ENCODE data around the gene SATL1. TPM values are rescaled to one million over a fixed set of nuclear protein-coding genes. Genes with fewer than 3 reads are reported as not detected.

The SATL1 gene
- total RNA-seq, 1 donor from 2014 or later: not detected

GRCh38 chrX:85159644-85160043 lies 83.9 kb downstream of the SATL1 start:
- H3K27me3 Mint-ChIP-seq (ENCODE audit: low read depth): no peaks in the 10 kb centered on the region
- H3K27ac Mint-ChIP-seq: no peak overlapping the region
- no peaks in the 10 kb centered on the region for H3K36me3 Mint-ChIP-seq (ENCODE audit: low read depth)
- no peaks in the 10 kb centered on the region for H3K4me1 Mint-ChIP-seq (ENCODE audit: low read depth)
- DNase-seq (ENCODE audit: low spot score): no peak
- intact Hi-C loops (cut with micrococcal nuclease): no loop called here
- no peak overlapping the region for H3K4me3 Mint-ChIP-seq (ENCODE audit: low read depth)
- no peaks in the 10 kb centered on the region for H3K9me3 Mint-ChIP-seq

- no peak overlapping the region for H3K4me3 Mint-ChIP-seq (ENCODE audit: low read depth)
- no peaks in the 10 kb centered on the region for H3K27me3 Mint-ChIP-seq (ENCODE audit: low read depth)
- no peak for DNase-seq (ENCODE audit: low spot score)
- H3K36me3 Mint-ChIP-seq (ENCODE audit: low read depth): no peaks in the 10 kb centered on the region
- H3K4me1 Mint-ChIP-seq (ENCODE audit: low read depth): no peaks in the 10 kb centered on the region
- intact Hi-C loops (cut with micrococcal nuclease): no loop called here
- H3K27ac Mint-ChIP-seq: no peak overlapping the region
- H3K9me3 Mint-ChIP-seq: no peaks in the 10 kb centered on the region
These were observed 102.6 kb downstream of the SATL1 start for GRCh38 chrX:85140964-85141363.

GRCh38 chrX:85139422-85139821 lies 104.2 kb downstream of the SATL1 start:
- intact Hi-C loops (cut with micrococcal nuclease): no loop called here
- H3K27ac Mint-ChIP-seq: no peak overlapping the region
- H3K9me3 Mint-ChIP-seq: no peaks in the 10 kb centered on the region
- no peak for DNase-seq (ENCODE audit: low spot score)
- H3K4me1 Mint-ChIP-seq (ENCODE audit: low read depth): no peaks in the 10 kb centered on the region
- H3K36me3 Mint-ChIP-seq (ENCODE audit: low read depth): no peaks in the 10 kb centered on the region
- H3K27me3 Mint-ChIP-seq (ENCODE audit: low read depth): no peaks in the 10 kb centered on the region
- no peak overlapping the region for H3K4me3 Mint-ChIP-seq (ENCODE audit: low read depth)

GRCh38 chrX:85136409-85136808 lies 107.2 kb downstream of the SATL1 start:
- Mint-ChIP-seq H3K36me3 (ENCODE audit: low read depth) (no peaks in the 10 kb centered on the region), H3K4me3 (ENCODE audit: low read depth) (no peak overlapping the region), H3K4me1 (ENCODE audit: low read depth) (no peaks in the 10 kb centered on the region), H3K27ac (no peak overlapping the region), H3K27me3 (ENCODE audit: low read depth) (no peaks in the 10 kb centered on the region), H3K9me3 (no peaks in the 10 kb centered on the region)
- no peak for DNase-seq (ENCODE audit: low spot score)
- intact Hi-C loops (cut with micrococcal nuclease): no loop called here

DNA sequence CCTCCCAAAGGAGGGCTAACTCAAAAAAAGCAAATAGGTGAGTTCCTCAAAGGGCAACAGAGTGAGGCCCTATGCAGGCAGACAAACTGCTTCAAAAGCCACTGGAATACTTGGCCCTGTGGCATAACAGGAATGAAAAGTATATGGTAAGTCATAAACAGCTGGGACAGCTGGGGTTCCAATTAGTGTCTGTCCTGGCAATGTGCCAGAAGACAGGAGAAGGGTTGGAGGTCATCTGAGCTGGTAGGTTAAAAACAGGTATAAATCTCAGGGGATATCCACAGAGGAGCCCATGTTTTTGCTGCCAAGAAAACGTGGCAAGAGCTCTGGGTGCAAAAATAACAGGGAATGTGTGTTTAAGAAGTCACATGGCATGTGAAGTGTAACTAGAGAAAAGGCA lies 128.3 kb downstream of the SATL1 start:
- Mint-ChIP-seq H3K27me3 (ENCODE audit: low read depth) (no peaks in the 10 kb centered on the region), H3K4me1 (ENCODE audit: low read depth) (no peaks in the 10 kb centered on the region), H3K36me3 (ENCODE audit: low read depth) (no peaks in the 10 kb centered on the region), H3K27ac (no peak overlapping the region), H3K4me3 (ENCODE audit: low read depth) (no peak overlapping the region), H3K9me3 (no peaks in the 10 kb centered on the region)
- no peak for DNase-seq (ENCODE audit: low spot score)
- intact Hi-C loops (cut with micrococcal nuclease): no loop called here

GRCh38 chrX:85114776-85115175 lies 128.8 kb downstream of the SATL1 start:
- H3K9me3 Mint-ChIP-seq: no peaks in the 10 kb centered on the region
- no peaks in the 10 kb centered on the region for H3K36me3 Mint-ChIP-seq (ENCODE audit: low read depth)
- no peaks in the 10 kb centered on the region for H3K4me1 Mint-ChIP-seq (ENCODE audit: low read depth)
- H3K4me3 Mint-ChIP-seq (ENCODE audit: low read depth): no peak overlapping the region
- no peak overlapping the region for H3K27ac Mint-ChIP-seq
- intact Hi-C loops (cut with micrococcal nuclease): no loop called here
- DNase-seq (ENCODE audit: low spot score): no peak
- no peaks in the 10 kb centered on the region for H3K27me3 Mint-ChIP-seq (ENCODE audit: low read depth)

DNA sequence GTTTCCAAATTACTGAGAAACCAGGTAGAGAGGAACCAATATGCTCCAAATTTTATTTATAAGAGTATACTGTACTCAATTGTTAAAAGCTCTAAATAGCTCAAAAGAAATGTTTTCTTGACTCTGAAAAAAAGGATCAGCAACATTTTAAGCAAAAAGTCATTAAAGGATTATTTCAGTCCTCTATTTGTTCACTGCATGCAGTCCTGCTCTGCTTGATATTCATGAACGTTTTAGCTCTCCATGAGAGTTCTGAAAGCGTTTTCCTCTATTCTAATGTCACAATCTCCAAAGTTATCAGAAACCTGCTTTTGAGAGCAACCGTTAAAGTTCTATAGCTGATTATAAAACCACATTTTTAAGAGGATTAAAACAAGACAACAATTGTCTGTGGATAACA lies 129.4 kb downstream of the SATL1 start:
- H3K4me3 Mint-ChIP-seq (ENCODE audit: low read depth): no peak overlapping the region
- no peaks in the 10 kb centered on the region for H3K27me3 Mint-ChIP-seq (ENCODE audit: low read depth)
- H3K36me3 Mint-ChIP-seq (ENCODE audit: low read depth): no peaks in the 10 kb centered on the region
- no peaks in the 10 kb centered on the region for H3K9me3 Mint-ChIP-seq
- intact Hi-C loops (cut with micrococcal nuclease): no loop called here
- no peak overlapping the region for H3K27ac Mint-ChIP-seq
- no peak for DNase-seq (ENCODE audit: low spot score)
- no peaks in the 10 kb centered on the region for H3K4me1 Mint-ChIP-seq (ENCODE audit: low read depth)

GRCh38 chrX:85113746-85114145 lies 129.8 kb downstream of the SATL1 start:
- no peak for DNase-seq (ENCODE audit: low spot score)
- H3K27me3 Mint-ChIP-seq (ENCODE audit: low read depth): no peaks in the 10 kb centered on the region
- H3K27ac Mint-ChIP-seq: no peak overlapping the region
- intact Hi-C loops (cut with micrococcal nuclease): no loop called here
- H3K4me1 Mint-ChIP-seq (ENCODE audit: low read depth): no peaks in the 10 kb centered on the region
- H3K4me3 Mint-ChIP-seq (ENCODE audit: low read depth): no peak overlapping the region
- no peaks in the 10 kb centered on the region for H3K9me3 Mint-ChIP-seq
- H3K36me3 Mint-ChIP-seq (ENCODE audit: low read depth): no peaks in the 10 kb centered on the region

- intact Hi-C loops (cut with micrococcal nuclease): no loop called here
- H3K4me1 Mint-ChIP-seq (ENCODE audit: low read depth): no peaks in the 10 kb centered on the region
- no peak overlapping the region for H3K4me3 Mint-ChIP-seq (ENCODE audit: low read depth)
- no peaks in the 10 kb centered on the region for H3K27me3 Mint-ChIP-seq (ENCODE audit: low read depth)
- no peaks in the 10 kb centered on the region for H3K36me3 Mint-ChIP-seq (ENCODE audit: low read depth)
- H3K9me3 Mint-ChIP-seq: no peaks in the 10 kb centered on the region
- DNase-seq (ENCODE audit: low spot score): no peak
- no peak overlapping the region for H3K27ac Mint-ChIP-seq
These were observed 131.3 kb downstream of the SATL1 start for GRCh38 chrX:85112293-85112692.

GRCh38 chrX:85111347-85111746 lies 132.2 kb downstream of the SATL1 start:
- H3K9me3 Mint-ChIP-seq: no peaks in the 10 kb centered on the region
- no peaks in the 10 kb centered on the region for H3K27me3 Mint-ChIP-seq (ENCODE audit: low read depth)
- no peaks in the 10 kb centered on the region for H3K36me3 Mint-ChIP-seq (ENCODE audit: low read depth)
- intact Hi-C loops (cut with micrococcal nuclease): loop anchor here (1.0 kb wide), 1 partner anchor 433 kb away; no protein-coding TSS in a partner anchor
- no peak for DNase-seq (ENCODE audit: low spot score)
- H3K27ac Mint-ChIP-seq: no peak overlapping the region
- H3K4me1 Mint-ChIP-seq (ENCODE audit: low read depth): no peaks in the 10 kb centered on the region
- H3K4me3 Mint-ChIP-seq (ENCODE audit: low read depth): no peak overlapping the region

DNA sequence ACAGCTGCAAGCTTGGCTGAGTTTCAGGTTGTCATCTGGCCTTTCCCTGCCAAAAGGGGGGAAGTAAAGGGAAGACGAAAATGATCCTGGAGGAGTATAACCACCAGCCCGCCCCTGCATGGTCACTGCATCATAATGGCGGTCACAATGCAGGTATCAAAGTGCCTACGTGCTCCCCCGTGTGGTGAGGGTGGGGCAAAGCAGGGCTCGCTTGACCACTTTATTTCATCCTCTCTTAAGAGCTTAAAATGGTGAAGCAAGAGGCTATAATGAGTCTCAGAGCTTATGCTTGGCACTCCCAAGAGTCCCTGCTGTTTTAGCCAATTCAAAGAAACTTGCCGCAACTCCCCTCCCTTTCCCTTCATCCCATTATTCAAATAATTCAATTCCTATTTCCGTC lies 134.3 kb downstream of the SATL1 start:
- no peaks in the 10 kb centered on the region for H3K27me3 Mint-ChIP-seq (ENCODE audit: low read depth)
- no peak overlapping the region for H3K27ac Mint-ChIP-seq
- no peaks in the 10 kb centered on the region for H3K9me3 Mint-ChIP-seq
- DNase-seq (ENCODE audit: low spot score): no peak
- intact Hi-C loops (cut with micrococcal nuclease): no loop called here
- H3K36me3 Mint-ChIP-seq (ENCODE audit: low read depth): no peaks in the 10 kb centered on the region
- no peak overlapping the region for H3K4me3 Mint-ChIP-seq (ENCODE audit: low read depth)
- H3K4me1 Mint-ChIP-seq (ENCODE audit: low read depth): no peaks in the 10 kb centered on the region

- intact Hi-C loops (cut with micrococcal nuclease): no loop called here
- Mint-ChIP-seq H3K27ac (no peak overlapping the region), H3K4me1 (ENCODE audit: low read depth) (no peaks in the 10 kb centered on the region), H3K4me3 (ENCODE audit: low read depth) (no peak overlapping the region), H3K9me3 (no peaks in the 10 kb centered on the region), H3K36me3 (ENCODE audit: low read depth) (no peaks in the 10 kb centered on the region), H3K27me3 (ENCODE audit: low read depth) (no peaks in the 10 kb centered on the region)
- no peak for DNase-seq (ENCODE audit: low spot score)
These were observed 135.4 kb downstream of the SATL1 start for GRCh38 chrX:85108165-85108564.

DNA sequence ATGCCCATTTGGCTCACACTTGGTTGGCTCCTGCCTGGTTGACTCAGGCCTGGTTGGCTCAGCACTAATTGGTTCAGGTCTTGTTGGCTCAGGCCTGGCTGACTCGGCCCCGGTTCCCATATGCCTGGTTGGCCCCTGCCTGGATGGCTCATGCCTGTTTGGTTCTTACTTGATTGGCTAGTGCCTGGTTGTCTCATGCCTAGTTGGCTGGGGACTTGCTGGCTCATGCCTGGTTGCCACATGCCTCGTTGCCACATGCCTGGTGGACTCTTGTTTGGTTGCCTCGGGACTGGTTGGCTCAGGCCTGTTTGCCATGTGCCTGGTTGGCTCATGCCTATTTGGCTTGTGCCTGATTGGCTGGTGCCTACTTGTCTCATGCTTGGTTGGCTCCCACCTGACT lies 136.2 kb downstream of the SATL1 start:
- H3K36me3 Mint-ChIP-seq (ENCODE audit: low read depth): no peaks in the 10 kb centered on the region
- intact Hi-C loops (cut with micrococcal nuclease): no loop called here
- H3K4me1 Mint-ChIP-seq (ENCODE audit: low read depth): no peaks in the 10 kb centered on the region
- H3K27ac Mint-ChIP-seq: no peak overlapping the region
- no peaks in the 10 kb centered on the region for H3K27me3 Mint-ChIP-seq (ENCODE audit: low read depth)
- H3K4me3 Mint-ChIP-seq (ENCODE audit: low read depth): no peak overlapping the region
- DNase-seq (ENCODE audit: low spot score): no peak
- no peaks in the 10 kb centered on the region for H3K9me3 Mint-ChIP-seq

DNA sequence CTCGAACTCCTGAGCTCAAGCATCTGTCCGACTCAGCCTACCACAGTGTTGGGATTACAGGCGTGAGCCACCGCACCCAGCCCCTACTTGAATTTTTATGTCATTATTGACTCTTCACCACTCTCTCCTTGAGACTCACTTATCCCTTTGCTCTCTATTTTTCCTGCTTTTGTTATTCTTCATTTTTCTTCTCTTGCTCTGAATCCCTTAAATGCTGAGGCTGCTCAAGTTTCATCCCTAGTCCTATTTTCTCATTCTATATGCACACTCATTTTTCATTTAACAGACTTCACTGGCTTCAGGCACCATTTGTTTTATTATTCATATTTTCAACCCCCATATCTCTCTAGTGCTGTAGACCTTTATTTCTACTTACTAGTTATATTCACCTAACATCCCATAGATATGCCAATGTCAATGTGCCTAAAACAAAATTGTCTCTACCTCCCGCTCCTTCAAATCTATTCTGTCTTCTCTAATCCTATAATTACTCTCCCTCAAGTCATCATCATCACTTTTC lies 154.2 kb downstream of the SATL1 start:
- Mint-ChIP-seq H3K9me3 (no peaks in the 10 kb centered on the region), H3K4me3 (ENCODE audit: low read depth) (no peak overlapping the region), H3K27ac (no peak overlapping the region), H3K27me3 (ENCODE audit: low read depth) (no peaks in the 10 kb centered on the region), H3K36me3 (ENCODE audit: low read depth) (peaks cover 19% of the 10 kb centered on the region), H3K4me1 (ENCODE audit: low read depth) (peaks cover 2% of the 10 kb centered on the region)
- intact Hi-C loops (cut with micrococcal nuclease): no loop called here
- no peak for DNase-seq (ENCODE audit: low spot score)
